ENCODE data around the gene THSD8.

- TF ChIP-seq CTCF (IDR thresholded peaks at IDR 0.05) (no peak), POLR2A (IDR thresholded peaks at IDR 0.05) (no peak)
Measured at GRCh38 chr19:12838886-12839756, 37.3 kb downstream of the THSD8 start.

All from thyroid gland (tissue), 4 donors.